ENCODE measurements around the gene SLC2A13. TPM values are rescaled to one million over a fixed set of nuclear protein-coding genes. Genes with fewer than 3 reads are reported as not detected.
A peak's percentile ranks its signal among the peaks of the same experiment; 100 is the strongest.

Gene SLC2A13
- total RNA-seq, 1 donor from 2014 or later, result 3.9 TPM

DNA sequence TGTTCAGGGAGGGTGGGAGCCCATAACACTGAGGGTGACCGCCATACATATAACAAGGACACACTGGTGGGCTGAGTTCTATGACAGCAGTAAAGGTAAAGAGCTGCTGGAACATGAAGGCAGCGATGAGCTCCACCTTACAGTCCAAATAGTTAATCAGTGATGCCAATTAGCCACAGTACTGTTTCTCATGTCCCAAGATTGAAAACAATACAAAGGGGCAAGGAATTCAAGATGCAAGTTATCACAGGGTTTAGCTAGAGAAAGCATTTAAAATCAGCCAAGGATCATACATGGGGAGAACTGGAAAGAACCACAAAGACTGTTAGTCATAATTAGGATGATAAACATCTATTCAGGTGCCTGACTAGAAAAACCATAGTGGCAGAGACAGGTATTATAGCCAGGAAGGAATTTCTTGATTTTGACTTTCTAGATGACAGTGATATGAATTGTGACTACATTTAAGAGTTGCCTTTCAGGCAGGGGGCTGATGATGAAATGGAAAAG lies 221.2 kb downstream of the SLC2A13 start:
- Histone ChIP-seq H3K27me3 (ENCODE audit: control insufficient read depth, insufficient read depth, low read length) (no peaks in the 10 kb centered on the region), H3K36me3 (ENCODE audit: control insufficient read depth, insufficient read depth, low read length) (no peaks in the 10 kb centered on the region), H3K4me3 (ENCODE audit: low read depth, low read length) (no peak overlapping the region)
- TF ChIP-seq, protein P1, sequence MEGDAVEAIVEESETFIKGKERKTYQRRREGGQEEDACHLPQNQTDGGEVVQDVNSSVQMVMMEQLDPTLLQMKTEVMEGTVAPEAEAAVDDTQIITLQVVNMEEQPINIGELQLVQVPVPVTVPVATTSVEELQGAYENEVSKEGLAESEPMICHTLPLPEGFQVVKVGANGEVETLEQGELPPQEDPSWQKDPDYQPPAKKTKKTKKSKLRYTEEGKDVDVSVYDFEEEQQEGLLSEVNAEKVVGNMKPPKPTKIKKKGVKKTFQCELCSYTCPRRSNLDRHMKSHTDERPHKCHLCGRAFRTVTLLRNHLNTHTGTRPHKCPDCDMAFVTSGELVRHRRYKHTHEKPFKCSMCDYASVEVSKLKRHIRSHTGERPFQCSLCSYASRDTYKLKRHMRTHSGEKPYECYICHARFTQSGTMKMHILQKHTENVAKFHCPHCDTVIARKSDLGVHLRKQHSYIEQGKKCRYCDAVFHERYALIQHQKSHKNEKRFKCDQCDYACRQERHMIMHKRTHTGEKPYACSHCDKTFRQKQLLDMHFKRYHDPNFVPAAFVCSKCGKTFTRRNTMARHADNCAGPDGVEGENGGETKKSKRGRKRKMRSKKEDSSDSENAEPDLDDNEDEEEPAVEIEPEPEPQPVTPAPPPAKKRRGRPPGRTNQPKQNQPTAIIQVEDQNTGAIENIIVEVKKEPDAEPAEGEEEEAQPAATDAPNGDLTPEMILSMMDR (IDR thresholded peaks at IDR 0.05; ENCODE audit: insufficient read depth, low read length, severe bottlenecking), result no peak
- DNase-seq (ENCODE audit: low read depth), result peak; percentile 7
- FAIRE-seq, result no peak

DNA sequence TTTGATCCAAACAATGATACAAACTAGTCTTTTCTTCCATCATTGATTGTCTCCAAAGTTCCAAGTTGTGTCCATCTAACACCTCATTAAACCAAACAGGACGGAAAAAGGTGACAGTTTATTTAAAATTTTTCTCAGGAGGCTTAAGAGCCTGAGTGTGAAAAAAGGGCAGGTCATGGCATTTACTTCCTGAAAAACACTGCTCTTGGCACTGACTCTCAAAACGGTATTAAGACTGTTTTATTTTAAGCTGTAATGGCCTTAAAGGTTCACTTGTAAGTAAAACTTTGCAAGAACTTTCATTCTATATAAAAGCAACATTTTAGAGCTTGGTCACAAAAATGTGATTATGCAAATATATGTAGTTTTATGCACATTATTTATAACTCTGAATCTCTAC lies 222.5 kb downstream of the SLC2A13 start:
- TF ChIP-seq, protein P1 (IDR thresholded peaks at IDR 0.05; ENCODE audit: insufficient read depth, low read length, severe bottlenecking), result no peak
- H3K27me3 ChIP-seq (ENCODE audit: control insufficient read depth, insufficient read depth, low read length), result no peaks in the 10 kb centered on the region
- H3K4me3 ChIP-seq (ENCODE audit: low read depth, low read length), result no peak overlapping the region
- H3K36me3 ChIP-seq (ENCODE audit: control insufficient read depth, insufficient read depth, low read length), result no peaks in the 10 kb centered on the region
- DNase-seq (ENCODE audit: low read depth) (no peak), FAIRE-seq (no peak)

DNA sequence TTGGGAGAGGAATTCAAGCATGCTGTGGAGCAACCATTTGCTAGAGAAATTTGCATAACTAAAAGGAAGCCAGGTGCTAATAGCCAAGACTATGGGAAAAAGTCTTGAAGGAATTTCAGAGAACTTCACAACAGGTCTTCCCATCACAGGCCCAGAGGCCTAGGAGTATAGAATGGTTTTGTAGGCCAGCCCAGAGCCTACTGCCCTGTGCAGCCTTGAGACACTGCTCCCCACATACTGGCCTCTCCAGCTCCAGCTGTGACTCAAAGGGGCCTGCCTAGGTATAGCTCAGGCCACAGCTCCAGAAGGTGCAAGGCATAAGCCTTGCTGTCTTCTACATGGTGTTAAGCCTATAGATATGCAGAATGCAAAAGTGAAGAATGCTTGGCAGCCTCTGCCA lies 227.1 kb downstream of the SLC2A13 start:
- H3K27me3 ChIP-seq (ENCODE audit: control insufficient read depth, insufficient read depth, low read length), result no peaks in the 10 kb centered on the region
- DNase-seq (ENCODE audit: low read depth) (no peak), FAIRE-seq (peak; percentile 64)
- TF ChIP-seq, protein P1 (IDR thresholded peaks at IDR 0.05; ENCODE audit: insufficient read depth, low read length, severe bottlenecking), result no peak
- no peak overlapping the region for H3K4me3 ChIP-seq (ENCODE audit: low read depth, low read length)
- H3K36me3 ChIP-seq (ENCODE audit: control insufficient read depth, insufficient read depth, low read length), result no peaks in the 10 kb centered on the region

DNA sequence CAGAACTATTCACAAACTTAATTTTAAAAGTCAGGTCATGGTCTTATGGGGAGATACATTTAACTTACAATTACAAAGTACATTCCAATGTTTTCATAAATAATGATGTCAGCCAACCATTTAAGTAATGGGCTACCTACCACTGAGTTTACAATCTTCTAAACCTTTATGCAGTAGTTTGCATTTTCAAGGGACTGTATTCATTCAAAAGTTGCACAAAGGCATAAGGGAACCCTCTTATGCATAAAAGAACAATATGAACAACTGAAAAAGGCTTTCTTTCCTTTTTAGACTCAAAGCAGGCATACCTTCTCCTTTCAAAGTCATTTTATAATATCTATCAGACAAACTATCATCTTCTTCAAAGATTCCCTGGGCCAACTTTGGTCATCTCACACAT lies 230.2 kb downstream of the SLC2A13 start:
- TF ChIP-seq, protein P1 (IDR thresholded peaks at IDR 0.05; ENCODE audit: insufficient read depth, low read length, severe bottlenecking), result no peak
- Histone ChIP-seq H3K4me3 (ENCODE audit: low read depth, low read length) (no peak overlapping the region), H3K27me3 (ENCODE audit: control insufficient read depth, insufficient read depth, low read length) (no peaks in the 10 kb centered on the region), H3K36me3 (ENCODE audit: control insufficient read depth, insufficient read depth, low read length) (no peaks in the 10 kb centered on the region)
- FAIRE-seq (no peak), DNase-seq (ENCODE audit: low read depth) (no peak)

DNA sequence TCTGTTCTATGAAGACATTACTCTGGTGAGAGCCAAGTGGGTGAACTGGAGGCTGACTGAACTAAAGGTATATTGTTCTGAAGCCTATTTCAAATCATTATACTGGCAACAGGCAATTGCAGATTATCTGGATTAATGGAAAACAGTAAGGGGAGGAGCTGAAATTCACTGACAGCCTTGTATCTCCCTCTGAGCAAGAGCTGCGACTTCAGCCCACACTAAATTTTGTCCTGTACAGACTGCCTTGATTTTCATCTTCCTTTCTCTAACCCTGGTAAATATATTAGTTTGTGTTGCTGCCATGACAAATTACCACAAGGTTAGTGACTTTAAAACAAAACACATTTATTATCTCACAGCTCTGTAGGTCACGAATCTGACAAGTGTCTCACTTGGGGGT lies 231.1 kb downstream of the SLC2A13 start:
- Histone ChIP-seq H3K4me3 (ENCODE audit: low read depth, low read length) (no peak overlapping the region), H3K36me3 (ENCODE audit: control insufficient read depth, insufficient read depth, low read length) (no peaks in the 10 kb centered on the region), H3K27me3 (ENCODE audit: control insufficient read depth, insufficient read depth, low read length) (no peaks in the 10 kb centered on the region)
- FAIRE-seq, result no peak
- no peak for DNase-seq (ENCODE audit: low read depth)
- TF ChIP-seq, protein P1 (IDR thresholded peaks at IDR 0.05; ENCODE audit: insufficient read depth, low read length, severe bottlenecking), result no peak

DNA sequence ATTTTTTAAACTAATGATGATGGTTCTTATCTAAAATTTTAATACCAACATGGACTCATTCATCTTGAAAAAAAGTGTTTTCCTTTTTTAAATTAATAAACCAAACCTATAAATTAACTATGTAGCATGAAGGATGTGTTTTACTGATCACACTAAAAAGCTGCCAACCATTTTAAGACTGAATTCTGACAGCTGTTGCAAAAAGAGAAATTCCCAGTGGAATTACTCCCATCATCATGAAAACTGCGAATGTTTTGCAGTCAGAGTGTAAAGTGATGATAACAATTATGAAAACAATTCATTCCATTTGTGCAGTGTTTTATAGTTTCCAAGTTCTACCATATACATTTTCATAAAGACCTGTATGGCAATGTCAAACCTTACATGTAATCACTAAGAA lies 232.8 kb downstream of the SLC2A13 start:
- FAIRE-seq (no peak), DNase-seq (ENCODE audit: low read depth) (no peak)
- Histone ChIP-seq H3K4me3 (ENCODE audit: low read depth, low read length) (no peak overlapping the region), H3K36me3 (ENCODE audit: control insufficient read depth, insufficient read depth, low read length) (no peaks in the 10 kb centered on the region), H3K27me3 (ENCODE audit: control insufficient read depth, insufficient read depth, low read length) (no peaks in the 10 kb centered on the region)
- TF ChIP-seq, protein P1 (IDR thresholded peaks at IDR 0.05; ENCODE audit: insufficient read depth, low read length, severe bottlenecking), result no peak
